ENCODE measurements around the gene UBL4B.
"Not testable (repeated sequence)": the region's sequence is repeated elsewhere in the genome, so short reads cannot be mapped to it uniquely, and the experiment has no call there.

Gene UBL4B, protein sequence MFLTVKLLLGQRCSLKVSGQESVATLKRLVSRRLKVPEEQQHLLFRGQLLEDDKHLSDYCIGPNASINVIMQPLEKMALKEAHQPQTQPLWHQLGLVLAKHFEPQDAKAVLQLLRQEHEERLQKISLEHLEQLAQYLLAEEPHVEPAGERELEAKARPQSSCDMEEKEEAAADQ

DNA sequence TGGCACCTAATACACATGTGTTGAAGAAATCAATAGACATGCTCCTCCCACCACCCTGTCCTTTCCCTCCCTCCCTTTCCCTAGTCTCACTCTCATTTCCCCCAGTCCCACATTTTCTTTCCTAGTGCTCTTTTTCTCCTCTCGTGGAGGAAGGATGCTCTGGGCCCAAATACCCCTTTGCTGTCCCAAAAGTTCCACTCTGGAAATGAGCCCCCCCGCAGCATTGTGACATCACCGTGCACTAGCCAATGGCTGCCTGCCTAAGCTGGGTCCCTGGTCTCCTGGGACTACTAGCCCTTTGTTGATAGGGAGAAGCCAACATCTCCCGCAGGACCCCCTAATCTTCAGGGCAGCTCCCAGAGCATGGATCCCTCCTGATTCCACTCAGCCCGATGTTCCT lies at the start of gene UBL4B:
Gene UBL4B (plus strand): TSS at position 301 of the 400 bp plus-strand sequence. CDS start 92 bp downstream, at position 393.
- DNase-seq (ENCODE audit: low spot score) = no peak

DNA sequence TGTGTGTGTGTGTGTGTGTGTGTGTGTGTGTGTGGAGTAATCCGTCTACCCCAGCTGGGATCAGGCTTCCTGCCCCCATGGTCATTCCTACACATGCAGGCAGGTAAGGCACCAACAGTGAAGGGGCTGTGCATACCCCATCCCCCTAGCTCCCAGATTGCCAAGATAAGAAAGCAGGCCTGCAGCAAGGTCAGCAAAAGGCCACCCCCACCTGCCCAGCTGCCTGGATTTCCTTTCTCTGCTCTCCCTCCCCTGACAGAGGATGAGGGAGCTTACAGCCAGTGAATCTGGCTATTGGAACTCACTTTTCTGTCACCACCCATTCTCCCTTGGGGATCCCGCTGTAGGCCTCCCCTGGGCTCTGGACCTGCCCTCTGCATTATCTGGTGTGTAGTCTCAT lies 49.6 kb upstream of the UBL4B start:
- DNase-seq (ENCODE audit: low spot score) = no peak

DNA sequence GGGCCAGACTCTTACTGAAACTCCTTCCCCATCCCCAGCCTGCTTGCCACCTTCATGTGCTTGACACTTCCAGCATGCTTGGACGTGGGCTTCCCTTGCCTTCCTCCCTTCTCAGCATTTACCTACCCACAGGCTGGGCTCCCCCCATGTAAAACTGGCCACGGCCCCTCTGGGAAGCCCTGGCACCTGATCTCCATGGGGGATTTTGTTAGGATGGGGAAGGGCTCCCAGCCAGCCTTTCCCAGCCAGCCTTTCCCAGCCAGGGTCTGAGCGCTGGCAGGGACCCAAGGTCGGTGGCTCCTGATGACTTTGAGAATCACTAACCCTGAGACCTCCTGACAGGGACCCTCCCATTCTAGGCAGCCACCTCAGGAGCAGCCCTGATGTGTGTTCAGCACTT lies 48.5 kb upstream of the UBL4B start:
- DNase-seq (ENCODE audit: low spot score) = no peak

DNA sequence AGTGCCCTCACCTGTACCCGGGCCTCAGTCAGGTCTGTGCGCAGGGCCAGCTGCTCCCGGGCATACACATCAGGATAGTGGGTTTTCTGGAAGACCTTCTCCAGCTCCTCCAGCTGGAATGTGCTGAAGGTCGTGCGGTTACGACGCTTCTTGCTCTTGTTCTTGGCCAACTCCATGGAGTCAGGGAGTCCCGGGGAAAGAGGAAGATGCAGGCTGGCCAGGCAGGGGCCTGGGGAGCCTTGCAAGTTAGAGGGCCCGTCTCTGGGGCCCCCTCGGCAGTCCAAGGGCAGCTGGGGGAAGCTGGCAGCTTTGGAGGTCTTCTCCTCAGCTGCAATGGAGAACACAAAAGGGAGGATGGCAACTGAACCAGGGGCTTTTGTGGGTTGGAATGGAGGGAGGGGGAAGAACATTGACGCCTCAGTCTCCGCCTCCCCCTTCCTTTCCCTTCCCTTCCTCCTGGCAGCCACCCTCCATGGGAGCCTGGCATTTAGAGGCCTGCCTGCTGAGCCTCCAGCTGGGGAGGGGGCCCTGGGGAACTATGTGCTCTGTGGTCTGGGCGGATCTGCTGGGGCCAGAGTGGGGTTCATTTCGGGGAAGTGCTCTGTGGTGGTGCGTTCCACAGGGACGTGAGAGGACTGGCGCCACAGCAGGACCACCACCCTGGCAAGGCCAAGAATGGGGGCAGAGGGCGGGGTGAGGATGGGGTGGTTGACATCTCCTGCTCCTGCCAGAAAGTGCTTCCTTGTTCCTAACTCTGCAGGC lies 47.5 kb upstream of the UBL4B start:
- no peak for DNase-seq (ENCODE audit: low spot score)

DNA sequence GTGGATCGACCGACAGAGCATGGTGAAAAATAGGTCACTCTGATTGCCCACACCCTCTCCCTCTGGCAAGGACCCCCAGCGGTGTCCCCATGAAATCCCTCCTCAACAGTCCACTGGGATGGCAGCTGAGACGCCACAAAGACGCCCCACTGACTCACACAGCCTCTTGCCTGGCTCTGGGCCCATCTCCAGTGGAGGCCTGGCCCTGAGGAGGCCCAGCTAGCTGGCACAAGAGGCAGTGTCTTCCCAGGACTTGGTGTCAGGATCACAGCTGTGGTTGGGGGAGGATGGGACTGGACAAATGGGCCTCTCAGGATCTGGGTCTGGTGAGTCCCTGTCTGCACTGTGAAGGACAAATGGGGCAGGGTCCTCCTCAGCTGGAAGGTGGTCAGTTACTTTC lies 46.4 kb upstream of the UBL4B start:
- DNase-seq (ENCODE audit: low spot score) = no peak

DNA sequence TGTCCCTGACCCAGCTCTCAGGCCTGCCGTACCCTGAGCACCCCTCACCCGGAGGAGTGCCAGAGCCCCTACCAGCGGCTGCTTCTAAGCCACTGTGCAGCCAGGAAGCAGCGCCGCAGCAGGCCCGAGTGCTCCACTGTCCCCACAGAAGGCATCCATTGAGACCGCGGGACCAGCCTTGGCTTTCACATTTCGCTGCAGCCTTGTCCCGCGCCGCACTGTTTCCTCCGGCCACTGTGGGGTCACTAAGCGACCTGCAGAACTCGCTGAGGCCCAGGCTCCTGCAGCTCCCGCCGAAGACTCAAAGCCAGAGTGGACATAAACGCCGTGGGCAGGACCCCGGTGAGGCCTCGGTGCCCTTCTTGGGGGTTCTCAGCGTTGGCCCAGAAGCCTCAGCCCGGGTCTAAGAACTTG lies 44.8 kb upstream of the UBL4B start:
- no peak for DNase-seq (ENCODE audit: low spot score)

DNA sequence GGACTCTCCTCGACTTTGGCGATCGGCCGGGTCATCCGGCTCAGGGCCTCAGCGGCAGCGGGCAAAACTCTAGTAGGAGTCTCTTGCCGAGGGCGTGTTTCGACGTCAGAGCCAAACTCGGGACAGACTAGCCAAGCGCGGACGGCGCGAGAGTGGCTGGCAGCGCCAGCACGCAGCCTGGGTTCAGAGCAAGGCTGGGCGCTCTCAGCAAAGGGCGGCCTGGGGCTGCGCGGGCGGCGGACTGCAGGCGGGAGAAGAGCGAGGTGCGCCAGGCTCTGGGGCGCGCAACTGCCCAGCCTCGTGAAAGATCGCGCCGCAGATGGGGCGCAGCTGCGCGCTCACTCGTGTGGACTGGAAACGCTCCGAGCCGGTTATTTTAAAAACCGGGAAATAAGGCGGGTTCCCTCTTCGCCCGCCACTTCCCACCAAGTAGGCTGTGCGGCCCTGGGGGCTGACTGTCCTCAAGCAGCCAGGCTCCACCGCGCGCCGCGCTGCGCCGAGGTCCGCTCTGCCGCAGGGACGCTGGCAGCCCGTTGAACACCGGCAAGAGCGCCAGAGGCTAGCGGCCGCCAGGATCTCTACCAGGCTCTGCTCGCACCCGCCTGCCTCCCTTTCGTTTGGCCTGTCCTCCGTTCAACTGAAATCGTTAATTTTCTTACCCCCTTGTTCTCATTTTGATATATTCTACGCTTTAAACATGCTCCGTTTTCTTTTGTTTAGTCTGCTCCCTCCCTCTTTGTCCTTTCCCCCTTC lies 44.2 kb upstream of the UBL4B start:
- no peak for DNase-seq (ENCODE audit: low spot score)

DNA sequence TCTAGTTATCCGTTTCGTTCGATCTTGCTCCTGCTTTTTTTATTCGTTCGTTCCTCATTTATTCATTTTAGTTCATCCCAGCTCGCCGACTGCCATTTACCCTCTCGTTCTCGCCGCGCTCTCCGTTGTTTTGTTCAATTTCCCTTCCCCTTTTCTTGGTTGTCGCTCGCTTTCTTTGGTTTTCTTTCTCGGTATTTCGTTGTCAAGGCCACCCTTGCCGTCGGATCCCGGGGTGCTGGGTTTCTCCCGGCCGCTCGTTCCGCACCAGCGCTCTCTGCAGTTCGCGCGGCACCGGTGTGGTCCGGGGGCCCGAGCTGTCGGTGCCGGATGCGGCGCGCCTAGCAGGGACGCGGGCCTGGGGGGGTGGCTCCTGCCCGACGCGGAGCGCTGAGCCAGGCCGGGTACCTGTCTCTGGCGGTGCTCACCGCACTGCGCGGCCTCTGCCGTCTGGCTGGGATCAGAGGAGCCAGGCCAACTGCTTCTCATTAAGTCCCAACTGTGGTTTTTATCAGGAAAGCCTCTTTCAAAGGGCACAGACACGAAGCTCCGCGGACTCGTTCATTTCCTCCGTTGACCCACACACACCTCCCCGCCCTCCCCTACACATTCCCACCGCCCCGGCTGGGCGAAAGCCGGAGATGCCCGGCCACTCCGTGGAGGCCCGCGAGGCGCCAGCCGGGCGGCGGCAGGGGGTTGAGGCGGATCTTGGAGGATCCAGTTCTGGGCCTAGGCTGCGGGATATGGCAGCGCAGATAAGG lies 43.4 kb upstream of the UBL4B start:
- DNase-seq (ENCODE audit: low spot score) = no peak

DNA sequence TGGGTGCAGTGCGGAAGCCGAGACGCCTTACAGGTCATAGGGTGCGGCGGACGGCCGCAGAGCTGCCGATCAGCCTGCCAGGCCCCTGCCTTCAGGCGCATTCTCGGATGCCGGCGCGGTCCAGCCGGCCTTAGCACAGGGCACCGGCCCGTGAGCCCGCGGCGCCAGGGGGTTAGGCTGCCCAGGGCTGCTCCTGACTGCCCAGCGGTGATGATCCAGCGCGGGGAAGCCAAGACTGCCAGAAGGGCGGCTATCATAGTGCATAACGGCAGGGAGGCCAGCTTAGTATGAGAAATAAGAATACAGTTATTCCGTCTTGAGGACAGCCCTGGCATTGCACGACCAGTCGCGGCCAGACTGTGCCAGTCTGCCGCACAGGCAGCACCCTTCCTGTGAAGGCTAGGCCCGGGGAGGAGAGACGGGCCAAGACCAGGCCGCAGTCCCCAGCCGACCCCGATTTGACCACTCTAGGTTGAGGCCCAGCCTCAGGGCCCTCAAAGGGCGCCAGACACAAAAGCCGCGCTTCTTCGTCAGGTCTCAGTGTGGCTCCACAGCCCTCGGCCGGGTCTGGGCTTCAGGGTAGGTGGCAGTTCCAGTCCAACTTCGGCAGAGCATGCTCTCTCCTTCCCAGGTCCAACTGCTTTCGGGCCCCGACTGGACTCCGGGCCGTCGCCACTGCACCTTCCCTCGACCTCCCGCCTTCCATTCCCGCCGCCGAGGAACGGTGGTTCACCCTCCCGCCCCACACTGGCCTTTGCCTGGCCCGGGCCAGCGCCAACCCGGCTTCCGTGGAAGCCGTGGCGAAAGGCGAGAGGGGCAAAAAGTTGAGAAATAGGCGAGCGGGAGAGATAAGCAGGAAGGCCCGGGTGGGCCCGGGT lies 42.6 kb upstream of the UBL4B start:
- DNase-seq (ENCODE audit: low spot score) = no peak

DNA sequence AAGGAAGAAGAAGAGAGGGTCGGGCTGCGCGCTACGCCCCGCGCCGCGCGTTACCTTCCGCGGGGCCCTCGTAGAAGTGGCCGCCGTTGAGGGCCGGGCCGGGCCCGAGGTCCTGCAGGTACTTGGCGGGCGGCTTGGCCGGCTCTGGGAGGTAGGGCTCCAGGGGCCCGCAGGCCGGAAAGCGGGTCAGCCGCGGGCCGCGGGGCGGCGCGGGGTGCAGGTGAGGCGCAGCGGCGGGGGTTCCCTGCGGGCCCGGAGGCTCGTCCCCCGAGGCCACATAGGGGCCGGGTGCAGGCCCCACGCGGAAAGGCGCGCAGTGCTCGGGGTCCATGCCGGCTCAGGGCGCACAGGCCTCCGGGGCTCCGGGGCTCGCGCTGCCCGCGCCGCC lies 42.0 kb upstream of the UBL4B start:
- DNase-seq (ENCODE audit: low spot score) = no peak

DNA sequence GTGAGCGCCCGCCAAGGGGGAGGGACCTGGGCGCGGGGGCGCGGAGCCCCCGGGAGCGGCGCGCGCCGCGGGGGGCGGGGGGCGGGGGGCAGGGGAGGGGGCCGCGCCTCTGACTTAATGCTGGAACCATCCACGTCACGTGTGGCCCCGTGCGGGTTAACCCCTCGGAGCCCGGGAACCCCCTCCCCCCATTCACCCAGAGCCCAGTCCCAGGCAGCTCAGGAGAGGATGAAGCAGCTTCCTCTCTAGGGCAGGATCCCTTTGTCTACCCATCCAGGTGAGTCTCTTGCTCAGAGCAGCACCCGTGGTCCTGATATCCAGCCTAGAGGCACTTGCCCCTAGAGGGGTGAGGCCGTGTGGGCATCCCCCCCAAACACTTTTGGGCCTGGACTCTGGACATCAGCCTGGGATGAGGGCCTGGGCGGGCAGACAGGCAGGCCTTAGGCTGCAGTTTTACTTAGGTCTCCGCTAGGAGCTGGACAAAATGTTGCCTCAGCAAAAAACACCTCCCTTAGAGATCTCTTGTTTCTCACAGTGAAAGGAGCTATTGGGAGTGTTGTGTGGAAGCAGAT lies 41.5 kb upstream of the UBL4B start, which contains the start of gene ALX3:
Gene ALX3 (minus strand): TSS at position 2 of the 572 bp plus-strand sequence. CDS start 60 bp downstream, outside the sequence.
- no peak for DNase-seq (ENCODE audit: low spot score)

DNA sequence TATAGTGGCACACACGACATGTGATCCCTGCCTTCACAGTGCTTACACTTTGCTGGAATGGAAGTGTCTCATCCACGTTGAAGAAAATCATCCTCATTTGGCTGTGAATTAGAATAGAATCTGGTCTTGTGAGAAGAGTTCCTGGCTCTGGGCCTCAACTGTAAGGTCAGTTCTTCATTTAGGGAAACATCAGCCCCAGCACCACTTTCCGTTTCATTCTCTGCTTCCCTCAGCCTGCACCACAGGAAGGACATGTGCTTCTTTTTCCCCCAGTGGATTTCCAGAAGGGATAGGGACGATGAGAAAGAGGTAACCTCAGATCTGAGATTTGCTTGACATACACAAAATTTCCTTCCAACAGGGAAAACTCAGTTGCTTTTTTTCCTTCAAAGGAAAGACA lies 38.1 kb upstream of the UBL4B start:
- no peak for DNase-seq (ENCODE audit: low spot score)

DNA sequence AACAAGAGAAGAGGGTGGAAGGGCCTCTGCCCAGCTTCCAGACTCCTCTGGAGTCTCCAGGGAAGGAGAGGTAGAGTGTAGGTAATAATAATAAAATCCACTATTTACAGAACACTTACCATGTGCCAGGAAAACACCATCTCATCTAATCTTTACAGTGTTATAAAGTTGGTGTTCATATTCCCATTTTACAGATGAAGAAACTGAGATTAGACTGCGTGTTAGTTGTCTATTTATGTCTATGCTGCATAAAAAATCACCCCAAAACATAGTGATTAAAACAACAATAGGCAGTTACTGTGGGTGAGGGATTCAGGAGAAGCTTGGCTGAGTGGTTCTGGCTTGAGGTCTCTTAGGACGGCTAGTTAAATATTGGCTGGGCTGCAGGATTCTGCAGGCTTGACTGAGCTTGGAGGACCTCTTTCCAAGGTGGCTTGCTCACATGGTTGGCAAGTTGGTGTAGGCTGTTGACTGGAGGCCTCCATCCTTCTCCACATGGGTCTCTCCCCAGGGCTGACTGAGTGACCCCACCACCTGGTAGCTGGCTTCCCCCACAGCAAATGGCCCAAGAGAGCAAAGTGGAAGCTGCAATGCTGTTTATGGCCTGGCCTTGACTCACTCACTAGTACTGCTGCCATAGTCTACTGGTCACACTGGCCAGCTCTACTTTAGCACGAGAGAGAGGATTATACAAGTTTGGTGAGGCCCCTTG lies 35.3 kb upstream of the UBL4B start:
- DNase-seq (ENCODE audit: low spot score) = no peak

DNA sequence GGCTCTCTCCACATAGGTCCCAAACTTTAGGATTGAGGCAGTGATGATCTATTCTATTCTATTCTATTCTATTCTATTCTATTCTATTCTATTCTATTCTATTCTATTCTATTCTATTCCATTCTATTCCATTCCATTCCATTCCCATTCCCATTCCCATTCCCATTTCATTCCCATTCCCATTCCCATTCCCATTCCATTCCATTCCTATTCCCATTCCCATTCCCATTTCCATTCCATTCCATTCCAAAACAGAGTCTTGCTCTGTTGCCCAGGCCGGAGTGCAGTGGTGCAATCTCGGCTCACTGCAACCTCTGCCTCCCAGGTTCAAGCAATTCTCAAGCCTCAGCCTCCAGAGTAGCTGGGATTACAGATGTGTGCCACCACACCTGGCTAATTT lies 32.2 kb upstream of the UBL4B start:
- DNase-seq (ENCODE audit: low spot score) = not testable (repeated sequence)

DNA sequence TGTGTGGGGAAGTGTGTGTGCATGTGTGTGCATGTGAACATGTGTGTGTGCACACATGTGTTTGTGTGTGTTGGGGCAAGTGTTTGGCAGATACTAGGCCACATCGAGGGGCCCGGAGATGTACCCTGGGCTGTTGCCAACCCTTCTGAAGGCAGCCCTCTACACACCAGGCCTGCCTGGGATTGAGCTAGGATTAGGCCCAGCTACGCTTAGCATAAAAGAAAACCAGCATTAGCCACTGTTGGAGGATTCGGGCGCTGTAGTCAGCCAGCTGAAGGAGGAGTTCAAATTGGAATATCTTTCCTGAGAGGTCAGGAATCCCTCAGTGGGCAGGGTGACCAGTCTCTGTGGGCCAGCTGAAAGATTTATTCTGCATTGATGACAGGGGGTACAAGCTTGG lies 31.2 kb upstream of the UBL4B start:
- no peak for DNase-seq (ENCODE audit: low spot score)

DNA sequence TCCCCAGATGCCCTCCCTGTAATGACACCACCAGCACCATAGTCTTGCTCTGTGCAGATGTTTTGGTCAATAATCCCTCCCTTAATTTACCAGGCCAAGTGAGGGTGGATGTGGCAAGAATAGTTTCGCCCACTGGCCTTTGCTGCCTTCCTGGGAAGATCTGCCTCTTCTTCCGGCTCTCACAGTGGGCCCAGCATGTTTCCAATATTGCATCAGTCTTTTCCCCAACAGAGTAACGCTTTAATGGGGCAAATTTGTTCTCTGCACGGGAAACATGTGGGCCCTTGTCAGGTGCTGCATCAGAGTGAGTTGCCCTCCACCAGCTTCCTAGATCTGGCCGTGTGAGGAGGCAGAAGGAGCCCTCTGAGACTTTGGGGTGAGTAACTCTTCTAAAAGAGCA lies 29.8 kb upstream of the UBL4B start:
- no peak for DNase-seq (ENCODE audit: low spot score)

DNA sequence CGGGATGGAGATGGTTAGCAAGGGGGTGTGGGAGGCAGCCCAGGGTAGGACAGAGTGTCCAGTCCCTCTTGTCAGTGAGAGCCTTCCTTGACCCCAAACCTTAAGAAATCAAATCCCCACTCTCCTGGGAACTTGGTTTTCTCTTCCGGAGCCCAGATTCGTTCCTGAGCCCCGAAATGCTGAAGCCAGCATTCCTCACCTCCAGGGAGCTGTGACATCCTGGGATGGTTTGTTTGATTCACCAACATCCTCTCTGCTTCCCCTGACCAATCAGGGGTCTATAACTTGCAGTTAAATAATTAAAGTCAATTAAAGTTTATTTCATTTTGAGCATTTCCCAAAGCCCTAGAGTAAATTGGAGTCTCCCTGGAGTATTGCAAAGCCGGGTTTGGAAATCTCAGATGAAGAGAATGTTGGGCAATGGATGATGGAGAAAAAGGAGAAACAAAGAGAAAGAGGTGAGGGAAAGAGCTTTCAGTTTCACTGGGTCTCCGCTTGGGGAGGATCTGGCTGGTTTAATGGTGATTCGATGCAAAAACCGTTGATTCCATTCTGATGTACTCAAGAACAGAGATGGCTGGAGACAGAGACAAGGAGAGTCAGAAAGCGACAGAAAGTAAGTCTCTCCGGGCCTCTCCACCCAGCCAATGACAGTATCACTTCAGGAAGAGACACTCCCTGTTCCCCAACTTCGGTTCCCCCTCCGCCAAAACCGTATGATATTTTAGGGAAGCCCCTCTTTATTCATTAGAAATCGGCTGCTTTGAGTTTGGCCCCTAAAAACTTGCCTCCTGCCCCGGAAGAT lies 29.0 kb upstream of the UBL4B start:
- no peak for DNase-seq (ENCODE audit: low spot score)

DNA sequence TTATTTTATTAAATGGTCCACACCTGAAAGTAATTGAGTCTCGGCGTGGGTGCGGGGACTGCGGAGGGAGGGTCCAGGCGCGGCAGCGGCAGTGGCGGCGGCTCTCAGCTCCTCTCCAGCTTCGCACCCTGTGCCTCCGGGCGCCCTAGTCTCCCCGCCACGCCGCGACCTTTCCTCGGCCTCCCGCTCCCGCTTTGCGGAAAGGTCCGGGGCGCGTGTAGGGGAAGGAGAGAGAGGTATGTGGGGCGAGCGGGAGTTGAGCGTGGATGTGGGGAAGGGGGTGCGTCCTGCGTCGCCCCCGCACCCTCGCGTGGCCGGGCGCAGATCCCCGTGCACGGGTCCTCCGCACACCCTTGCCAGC lies 28.4 kb upstream of the UBL4B start:
- DNase-seq (ENCODE audit: low spot score) = no peak

DNA sequence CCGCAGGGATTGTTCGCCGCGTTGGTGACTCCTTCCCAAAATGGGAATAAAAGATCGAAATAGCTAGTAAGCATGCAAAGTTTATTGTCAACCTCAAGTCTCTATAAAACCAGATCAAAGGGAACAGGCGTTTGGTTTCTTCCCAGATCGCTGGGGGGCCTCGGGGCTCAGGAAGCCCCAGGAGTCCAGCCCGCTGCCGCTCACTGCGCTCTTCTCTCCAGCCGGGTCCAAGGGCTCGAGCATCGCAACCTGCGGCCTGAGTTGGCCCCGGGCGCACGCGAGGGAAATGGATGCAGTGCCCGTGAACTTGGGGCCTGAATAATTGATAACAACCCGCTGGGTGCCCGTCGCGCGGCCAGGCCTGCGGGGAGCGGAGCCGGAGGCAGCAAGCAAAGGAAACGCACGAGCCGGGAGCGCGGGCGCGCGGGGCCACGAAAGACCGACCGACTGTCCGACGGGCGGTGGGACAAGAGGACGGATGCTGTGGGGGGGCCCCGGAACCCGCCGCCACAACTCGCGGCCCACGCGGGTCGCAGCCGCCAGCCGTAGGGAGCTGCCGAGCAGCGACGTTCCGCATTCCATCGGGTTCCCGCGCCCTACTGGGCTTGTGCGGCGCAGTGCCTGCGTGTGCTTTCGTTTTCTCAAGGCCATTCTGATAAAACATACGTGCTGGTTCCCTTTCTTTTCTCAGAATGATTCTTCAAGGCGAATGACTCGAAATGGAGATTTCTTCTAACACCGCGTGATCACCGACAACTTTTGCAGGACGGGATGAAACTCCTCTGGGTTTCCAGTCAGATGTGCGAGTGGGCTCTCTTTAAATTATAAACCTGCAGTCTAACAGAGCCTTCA lies 27.8 kb upstream of the UBL4B start:
- DNase-seq (ENCODE audit: low spot score) = no peak
